ENCODE data around the gene SMARCC1. TPM values are rescaled to one million over a fixed set of nuclear protein-coding genes. Genes with fewer than 3 reads are reported as not detected.
A peak's percentile ranks its signal among the peaks of the same experiment; 100 is the strongest.

SMARCC1 gene
- total and polyA plus RNA-seq, 4 donors: 11.7 to 83.0 (median 37.5) TPM

GRCh38 chr3:47804577-47804976, 22.9 kb upstream of the SMARCC1 start:
- no peak for ATAC-seq (ENCODE audit: insufficient read depth, low FRiP score)
- Histone ChIP-seq H3K27me3 (ENCODE audit: control insufficient read depth in 3 of 3, insufficient read depth in 3 of 3, low read length in 2 of 3) (no peaks in the 10 kb centered on the region), H3K4me1 (ENCODE audit: control insufficient read depth in 5 of 5, insufficient read depth in 5 of 5, low read length in 5 of 5) (peaks cover 0 to 13% (median 3%) of the 10 kb centered on the region in 5 donors), H3K9me3 (ENCODE audit: control insufficient read depth in 4 of 4, insufficient read depth in 3 of 4, low read length in 3 of 4) (no peaks in the 10 kb centered on the region), H3K4me3 (no peak overlapping the region), H3K27ac (ENCODE audit: low read depth in 1 of 2, low read length in 1 of 2) (no peak overlapping the region), H3K9ac (ENCODE audit: insufficient read depth in 1 of 2, low read length in 2 of 2) (peak overlapping the region in 1 of 2 donors; percentile 49), H3K36me3 (ENCODE audit: control insufficient read depth in 4 of 4, insufficient read depth in 4 of 4, low read length in 4 of 4) (peaks cover 0 to 6% (median 3%) of the 10 kb centered on the region in 4 donors)
- no peak for DNase-seq
- 91 to 93% methylated on average over 1 of the region's 1 CpG for WGBS, 2 donors
- TF ChIP-seq CTCF (IDR thresholded peaks at IDR 0.05; ENCODE audit: control extremely low read depth, extremely low read depth): no peak

- H3K27me3 ChIP-seq (ENCODE audit: control insufficient read depth in 3 of 3, insufficient read depth in 3 of 3, low read length in 2 of 3): no peaks in the 10 kb centered on the region
- peak overlapping the region; percentile 79 for H3K4me3 ChIP-seq
- peak overlapping the region; percentile 79 to 97 for H3K9ac ChIP-seq (ENCODE audit: insufficient read depth in 1 of 2, low read length in 2 of 2)
- peak overlapping the region; percentile 98 to 99 for H3K27ac ChIP-seq (ENCODE audit: low read depth in 1 of 2, low read length in 1 of 2)
- H3K9me3 ChIP-seq (ENCODE audit: control insufficient read depth in 4 of 4, insufficient read depth in 3 of 4, low read length in 3 of 4): no peaks in the 10 kb centered on the region
- 0 to 1% methylated on average over 18 to 20 of the region's 20 CpGs for WGBS, 2 donors
- DNase-seq (peak in 1 of 3 donors; percentile 33), ATAC-seq (ENCODE audit: insufficient read depth, low FRiP score) (no peak)
- H3K36me3 ChIP-seq (ENCODE audit: control insufficient read depth in 4 of 4, insufficient read depth in 4 of 4, low read length in 4 of 4): peaks cover 0 to 6% (median 2%) of the 10 kb centered on the region in 4 donors
- H3K4me1 ChIP-seq (ENCODE audit: control insufficient read depth in 5 of 5, insufficient read depth in 5 of 5, low read length in 5 of 5): peaks cover 0 to 13% (median 3%) of the 10 kb centered on the region in 5 donors
- no peak for TF ChIP-seq CTCF (IDR thresholded peaks at IDR 0.05; ENCODE audit: control extremely low read depth, extremely low read depth)
Measured at GRCh38 chr3:47803480-47804025, 21.9 kb upstream of the SMARCC1 start.

- peaks cover 0 to 3% (median 1%) of the 10 kb centered on the region in 4 donors for H3K36me3 ChIP-seq (ENCODE audit: control insufficient read depth in 4 of 4, insufficient read depth in 4 of 4, low read length in 4 of 4)
- WGBS, 2 donors: 0 to 1% methylated on average over 52 to 90 of the region's 90 CpGs
- DNase-seq (peak; percentile 87 to 90 (median 89)), ATAC-seq (ENCODE audit: insufficient read depth, low FRiP score) (peak; percentile 92)
- peak within 1 kb of the TSS; percentile 79 for H3K4me3 ChIP-seq
- H3K9me3 ChIP-seq (ENCODE audit: control insufficient read depth in 4 of 4, insufficient read depth in 3 of 4, low read length in 3 of 4): no peaks in the 10 kb centered on the region
- H3K27me3 ChIP-seq (ENCODE audit: control insufficient read depth in 3 of 3, insufficient read depth in 3 of 3, low read length in 2 of 3): no peaks in the 10 kb centered on the region
- TF ChIP-seq CTCF (IDR thresholded peaks at IDR 0.05; ENCODE audit: control extremely low read depth, extremely low read depth): no peak
- peak within 1 kb of the TSS; percentile 98 to 99 for H3K27ac ChIP-seq (ENCODE audit: low read depth in 1 of 2, low read length in 1 of 2)
- H3K9ac ChIP-seq (ENCODE audit: insufficient read depth in 1 of 2, low read length in 2 of 2): peak within 1 kb of the TSS; percentile 79 to 97
- H3K4me1 ChIP-seq (ENCODE audit: control insufficient read depth in 5 of 5, insufficient read depth in 5 of 5, low read length in 5 of 5): peaks cover 0 to 13% (median 3%) of the 10 kb centered on the region in 5 donors
Measured at GRCh38 chr3:47802734-47803479, 21.2 kb upstream of the SMARCC1 start, which contains the start of gene DHX30. TSS of gene DHX30 (plus strand) at chr3:47803138. CDS start at chr3:47810684, 7,546 bp downstream.
